ENCODE results near the gene GDPD1. TPM values are rescaled to one million over a fixed set of nuclear protein-coding genes. Genes with fewer than 3 reads are reported as not detected.
"Not testable (repeated sequence)": the region's sequence is repeated elsewhere in the genome, so short reads cannot be mapped to it uniquely, and the experiment has no call there.

GDPD1 gene
- total and polyA plus RNA-seq, 4 donors: 0.51 to 3.8 (median 1.5) TPM; not detected in 1

- no peak overlapping the region for H3K27ac ChIP-seq (ENCODE audit: low read depth in 1 of 2, low read length in 2 of 2)
- 94 to 96% methylated on average over 7 of the region's 7 CpGs for WGBS, 2 donors
Observed at GRCh38 chr17:59223813-59224212, 3.5 kb downstream of the GDPD1 start.

DNA sequence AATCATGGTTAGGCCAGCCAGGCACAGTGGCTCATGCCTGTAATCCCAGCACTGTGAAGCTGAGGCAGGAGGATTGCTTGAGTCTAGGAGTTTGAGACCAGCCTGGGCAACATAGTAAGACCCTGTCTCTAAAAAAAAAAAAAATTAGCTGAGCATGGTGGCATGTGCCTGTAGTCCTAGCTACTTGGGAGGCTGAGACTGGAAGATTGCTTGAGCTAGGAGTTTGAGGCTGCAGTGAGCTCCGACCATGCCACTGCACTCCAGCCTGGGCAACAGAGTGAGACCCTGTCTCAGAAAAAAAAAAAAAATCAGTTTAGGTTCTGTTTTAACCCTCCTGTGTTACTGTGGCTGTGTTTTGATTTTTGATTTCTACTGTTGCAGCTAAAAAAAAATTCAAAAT, 8.3 kb downstream of the GDPD1 start:
- H3K9me3 ChIP-seq (ENCODE audit: control insufficient read depth, low read length); intact Hi-C loops (cut with DNase I); DNase-seq; ATAC-seq (ENCODE audit: low FRiP score); H3K27me3 ChIP-seq (ENCODE audit: control insufficient read depth in 1 of 2, insufficient read depth in 2 of 2, low read length in 1 of 2); H3K27ac ChIP-seq (ENCODE audit: low read depth in 1 of 2, low read length in 2 of 2); H3K4me1 ChIP-seq (ENCODE audit: control insufficient read depth in 1 of 2, insufficient read depth in 2 of 2, low read length in 2 of 2); H3K4me3 ChIP-seq (ENCODE audit: low read length in 2 of 2); H3K36me3 ChIP-seq (ENCODE audit: control insufficient read depth in 1 of 2, insufficient read depth in 2 of 2, low read length in 1 of 2): not testable (repeated sequence)
- 87 to 92% methylated on average over 1 of the region's 1 CpG for WGBS, 2 donors

More at GRCh38 chr17:59223813-59224212, 3.5 kb downstream of the GDPD1 start:
- no peak for DNase-seq
- Histone ChIP-seq H3K4me1 (ENCODE audit: control insufficient read depth in 1 of 2, insufficient read depth in 2 of 2, low read length in 2 of 2) (no peaks in the 10 kb centered on the region), H3K36me3 (ENCODE audit: control insufficient read depth in 1 of 2, insufficient read depth in 2 of 2, low read length in 1 of 2) (no peaks in the 10 kb centered on the region), H3K9me3 (ENCODE audit: control insufficient read depth, low read length) (no peaks in the 10 kb centered on the region), H3K27me3 (ENCODE audit: control insufficient read depth in 1 of 2, insufficient read depth in 2 of 2, low read length in 1 of 2) (no peaks in the 10 kb centered on the region), H3K4me3 (ENCODE audit: low read length in 2 of 2) (no peak overlapping the region)
- intact Hi-C loops (cut with DNase I): no loop called here
- ATAC-seq (ENCODE audit: low FRiP score): no peak

DNA sequence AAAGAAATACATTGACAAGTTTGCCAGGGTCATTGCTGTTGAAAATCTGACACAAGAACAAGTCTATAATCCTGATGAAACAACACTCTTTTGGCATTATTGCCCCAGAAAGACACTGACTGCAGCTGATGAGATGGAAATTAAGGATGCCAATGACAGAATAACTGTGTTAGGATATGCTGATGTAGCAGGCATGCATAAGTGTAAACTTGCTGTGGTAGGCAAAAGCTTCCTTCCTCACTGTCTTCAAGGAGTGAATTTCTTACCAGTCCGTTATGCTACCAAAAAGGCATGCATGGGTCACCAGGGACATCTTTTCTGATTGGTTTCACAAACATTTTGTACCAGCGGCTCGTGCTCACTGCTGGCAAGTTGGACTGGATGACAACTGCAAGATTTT, 10.5 kb downstream of the GDPD1 start:
- intact Hi-C loops (cut with DNase I): no loop called here
- no peaks in the 10 kb centered on the region for H3K9me3 ChIP-seq (ENCODE audit: control insufficient read depth, low read length)
- 70 to 74% methylated on average over 3 of the region's 3 CpGs for WGBS, 2 donors
- H3K27me3 ChIP-seq (ENCODE audit: control insufficient read depth in 1 of 2, insufficient read depth in 2 of 2, low read length in 1 of 2): no peaks in the 10 kb centered on the region
- ATAC-seq (ENCODE audit: low FRiP score) (no peak), DNase-seq (no peak)
- H3K4me3 ChIP-seq (ENCODE audit: low read length in 2 of 2): no peak overlapping the region
- H3K4me1 ChIP-seq (ENCODE audit: control insufficient read depth in 1 of 2, insufficient read depth in 2 of 2, low read length in 2 of 2): no peaks in the 10 kb centered on the region
- H3K27ac ChIP-seq (ENCODE audit: low read depth in 1 of 2, low read length in 2 of 2): no peak overlapping the region
- no peaks in the 10 kb centered on the region for H3K36me3 ChIP-seq (ENCODE audit: control insufficient read depth in 1 of 2, insufficient read depth in 2 of 2, low read length in 1 of 2)

GRCh38 chr17:59234631-59235030, 14.3 kb downstream of the GDPD1 start:
- H3K36me3 ChIP-seq (ENCODE audit: control insufficient read depth in 1 of 2, insufficient read depth in 2 of 2, low read length in 1 of 2): no peaks in the 10 kb centered on the region
- ATAC-seq (ENCODE audit: low FRiP score) (no peak), DNase-seq (no peak)
- H3K4me3 ChIP-seq (ENCODE audit: low read length in 2 of 2): no peak overlapping the region
- H3K27ac ChIP-seq (ENCODE audit: low read depth in 1 of 2, low read length in 2 of 2): no peak overlapping the region
- no peaks in the 10 kb centered on the region for H3K4me1 ChIP-seq (ENCODE audit: control insufficient read depth in 1 of 2, insufficient read depth in 2 of 2, low read length in 2 of 2)
- no peaks in the 10 kb centered on the region for H3K27me3 ChIP-seq (ENCODE audit: control insufficient read depth in 1 of 2, insufficient read depth in 2 of 2, low read length in 1 of 2)
- H3K9me3 ChIP-seq (ENCODE audit: control insufficient read depth, low read length): no peaks in the 10 kb centered on the region
- intact Hi-C loops (cut with DNase I): no loop called here

GRCh38 chr17:59238906-59239305, 18.6 kb downstream of the GDPD1 start:
- DNase-seq (no peak), ATAC-seq (ENCODE audit: low FRiP score) (no peak)
- Histone ChIP-seq H3K9me3 (ENCODE audit: control insufficient read depth, low read length) (no peaks in the 10 kb centered on the region), H3K27me3 (ENCODE audit: control insufficient read depth in 1 of 2, insufficient read depth in 2 of 2, low read length in 1 of 2) (no peaks in the 10 kb centered on the region), H3K27ac (ENCODE audit: low read depth in 1 of 2, low read length in 2 of 2) (no peak overlapping the region), H3K4me1 (ENCODE audit: control insufficient read depth in 1 of 2, insufficient read depth in 2 of 2, low read length in 2 of 2) (no peaks in the 10 kb centered on the region), H3K4me3 (ENCODE audit: low read length in 2 of 2) (no peak overlapping the region), H3K36me3 (ENCODE audit: control insufficient read depth in 1 of 2, insufficient read depth in 2 of 2, low read length in 1 of 2) (no peaks in the 10 kb centered on the region)
- intact Hi-C loops (cut with DNase I): no loop called here
- WGBS, 2 donors: 85 to 86% methylated on average over 2 of the region's 2 CpGs

GRCh38 chr17:59244081-59244480, 23.8 kb downstream of the GDPD1 start:
- Histone ChIP-seq H3K4me1 (ENCODE audit: control insufficient read depth in 1 of 2, insufficient read depth in 2 of 2, low read length in 2 of 2) (no peaks in the 10 kb centered on the region), H3K9me3 (ENCODE audit: control insufficient read depth, low read length) (no peaks in the 10 kb centered on the region), H3K36me3 (ENCODE audit: control insufficient read depth in 1 of 2, insufficient read depth in 2 of 2, low read length in 1 of 2) (no peaks in the 10 kb centered on the region), H3K27me3 (ENCODE audit: control insufficient read depth in 1 of 2, insufficient read depth in 2 of 2, low read length in 1 of 2) (no peaks in the 10 kb centered on the region), H3K4me3 (ENCODE audit: low read length in 2 of 2) (no peak overlapping the region), H3K27ac (ENCODE audit: low read depth in 1 of 2, low read length in 2 of 2) (no peak overlapping the region)
- DNase-seq: no peak
- intact Hi-C loops (cut with DNase I): no loop called here
- WGBS, 2 donors: 85 to 88% methylated on average over 6 of the region's 6 CpGs
- no peak for ATAC-seq (ENCODE audit: low FRiP score)

DNA sequence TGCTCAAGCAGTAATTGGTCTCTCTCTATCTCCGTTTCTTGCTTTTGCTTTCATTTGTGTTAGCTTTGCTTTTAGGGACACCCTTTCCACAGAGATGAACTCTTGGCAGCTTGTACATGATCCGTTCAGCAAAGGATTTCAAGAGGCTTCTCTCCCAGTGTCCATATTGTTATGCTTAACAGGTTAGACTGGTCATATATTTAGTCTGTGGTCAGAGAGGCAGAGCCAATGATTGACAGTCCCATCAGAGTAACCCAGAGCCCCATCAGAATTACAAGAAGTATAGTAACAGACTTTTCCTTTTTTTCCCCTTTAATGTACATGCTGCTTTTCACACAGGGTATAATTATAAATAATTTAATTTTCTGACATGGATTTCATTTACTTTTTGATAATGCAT, 34.4 kb downstream of the GDPD1 start:
- Histone ChIP-seq H3K27ac (ENCODE audit: low read depth in 1 of 2, low read length in 2 of 2) (no peak overlapping the region), H3K4me3 (ENCODE audit: low read length in 2 of 2) (no peak overlapping the region), H3K27me3 (ENCODE audit: control insufficient read depth in 1 of 2, insufficient read depth in 2 of 2, low read length in 1 of 2) (no peaks in the 10 kb centered on the region), H3K36me3 (ENCODE audit: control insufficient read depth in 1 of 2, insufficient read depth in 2 of 2, low read length in 1 of 2) (no peaks in the 10 kb centered on the region), H3K4me1 (ENCODE audit: control insufficient read depth in 1 of 2, insufficient read depth in 2 of 2, low read length in 2 of 2) (no peaks in the 10 kb centered on the region), H3K9me3 (ENCODE audit: control insufficient read depth, low read length) (no peaks in the 10 kb centered on the region)
- intact Hi-C loops (cut with DNase I): no loop called here
- 78% methylated on average over 2 of the region's 2 CpGs for WGBS, 2 donors
- ATAC-seq (ENCODE audit: low FRiP score) (no peak), DNase-seq (no peak)

- Histone ChIP-seq H3K27ac (ENCODE audit: low read depth in 1 of 2, low read length in 2 of 2) (no peak overlapping the region), H3K36me3 (ENCODE audit: control insufficient read depth in 1 of 2, insufficient read depth in 2 of 2, low read length in 1 of 2) (no peaks in the 10 kb centered on the region), H3K9me3 (ENCODE audit: control insufficient read depth, low read length) (no peaks in the 10 kb centered on the region), H3K4me1 (ENCODE audit: control insufficient read depth in 1 of 2, insufficient read depth in 2 of 2, low read length in 2 of 2) (no peaks in the 10 kb centered on the region), H3K4me3 (ENCODE audit: low read length in 2 of 2) (no peak overlapping the region), H3K27me3 (ENCODE audit: control insufficient read depth in 1 of 2, insufficient read depth in 2 of 2, low read length in 1 of 2) (no peaks in the 10 kb centered on the region)
- ATAC-seq (ENCODE audit: low FRiP score) (no peak), DNase-seq (no peak)
- intact Hi-C loops (cut with DNase I): no loop called here
- 55 to 76% methylated on average over 2 of the region's 2 CpGs for WGBS, 2 donors
Observed at GRCh38 chr17:59257101-59257500, 36.8 kb downstream of the GDPD1 start.

DNA sequence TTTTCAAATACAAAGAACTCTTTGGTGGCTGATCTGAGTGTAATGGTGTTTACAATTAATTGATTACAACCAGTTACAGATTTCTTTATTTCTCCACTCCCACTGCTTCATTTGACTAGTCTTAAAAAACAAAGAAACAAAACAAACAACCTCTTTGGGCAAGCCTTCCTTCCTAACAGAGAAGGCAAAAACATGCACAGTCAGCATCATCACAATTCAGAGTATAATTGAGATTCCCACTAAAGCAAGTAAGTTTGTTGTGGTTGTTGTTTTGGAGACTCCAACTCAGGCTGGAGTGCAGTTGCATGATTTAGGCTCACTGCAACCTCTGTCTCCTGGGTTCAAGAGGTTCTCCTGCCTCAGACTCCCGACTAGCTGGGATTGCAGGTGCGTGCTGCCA, 40.4 kb downstream of the GDPD1 start:
- Histone ChIP-seq H3K36me3 (ENCODE audit: control insufficient read depth in 1 of 2, insufficient read depth in 2 of 2, low read length in 1 of 2) (no peaks in the 10 kb centered on the region), H3K4me1 (ENCODE audit: control insufficient read depth in 1 of 2, insufficient read depth in 2 of 2, low read length in 2 of 2) (no peaks in the 10 kb centered on the region), H3K4me3 (ENCODE audit: low read length in 2 of 2) (no peak overlapping the region), H3K27ac (ENCODE audit: low read depth in 1 of 2, low read length in 2 of 2) (no peak overlapping the region), H3K27me3 (ENCODE audit: control insufficient read depth in 1 of 2, insufficient read depth in 2 of 2, low read length in 1 of 2) (no peaks in the 10 kb centered on the region), H3K9me3 (ENCODE audit: control insufficient read depth, low read length) (no peaks in the 10 kb centered on the region)
- ATAC-seq (ENCODE audit: low FRiP score) (no peak), DNase-seq (no peak)
- intact Hi-C loops (cut with DNase I): no loop called here
- 94% methylated on average over 2 of the region's 2 CpGs for WGBS, 2 donors
